ENCODE results near the gene ITGB2.

DNA sequence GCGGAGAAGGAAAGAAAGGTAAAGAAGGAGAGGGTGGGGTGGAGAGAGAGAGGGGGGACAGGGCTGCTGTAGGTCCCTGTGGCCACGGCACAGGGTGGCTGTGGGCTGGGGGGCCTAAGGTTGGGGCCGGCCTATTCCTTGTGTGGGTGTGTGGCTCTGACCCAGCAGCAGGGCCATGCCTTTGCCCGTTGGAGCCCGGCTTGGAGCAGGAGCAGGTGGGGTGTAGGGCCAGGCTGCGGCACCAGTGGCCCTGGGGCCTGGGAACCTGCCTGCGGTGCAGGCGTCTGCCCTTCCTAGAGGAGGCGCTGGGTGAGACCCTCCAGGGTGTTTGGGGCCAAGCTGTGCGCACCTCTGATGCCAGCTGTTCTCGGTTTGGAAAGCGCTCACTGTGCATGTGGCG lies 83.2 kb downstream of the ITGB2 start:
- TF ChIP-seq, protein P1, sequence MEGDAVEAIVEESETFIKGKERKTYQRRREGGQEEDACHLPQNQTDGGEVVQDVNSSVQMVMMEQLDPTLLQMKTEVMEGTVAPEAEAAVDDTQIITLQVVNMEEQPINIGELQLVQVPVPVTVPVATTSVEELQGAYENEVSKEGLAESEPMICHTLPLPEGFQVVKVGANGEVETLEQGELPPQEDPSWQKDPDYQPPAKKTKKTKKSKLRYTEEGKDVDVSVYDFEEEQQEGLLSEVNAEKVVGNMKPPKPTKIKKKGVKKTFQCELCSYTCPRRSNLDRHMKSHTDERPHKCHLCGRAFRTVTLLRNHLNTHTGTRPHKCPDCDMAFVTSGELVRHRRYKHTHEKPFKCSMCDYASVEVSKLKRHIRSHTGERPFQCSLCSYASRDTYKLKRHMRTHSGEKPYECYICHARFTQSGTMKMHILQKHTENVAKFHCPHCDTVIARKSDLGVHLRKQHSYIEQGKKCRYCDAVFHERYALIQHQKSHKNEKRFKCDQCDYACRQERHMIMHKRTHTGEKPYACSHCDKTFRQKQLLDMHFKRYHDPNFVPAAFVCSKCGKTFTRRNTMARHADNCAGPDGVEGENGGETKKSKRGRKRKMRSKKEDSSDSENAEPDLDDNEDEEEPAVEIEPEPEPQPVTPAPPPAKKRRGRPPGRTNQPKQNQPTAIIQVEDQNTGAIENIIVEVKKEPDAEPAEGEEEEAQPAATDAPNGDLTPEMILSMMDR (IDR thresholded peaks at IDR 0.05): no peak
- TF ChIP-seq POLR2A (IDR thresholded peaks at IDR 0.05) (no peak), POLR2AphosphoS5 (IDR thresholded peaks at IDR 0.05) (no peak), EP300 (IDR thresholded peaks at IDR 0.05) (no peak)

Measured in suprapubic skin (tissue), 4 donors.